Prostate gland (tissue), 2 donors: ENCODE data around the gene ZNF263.

Source experiments
- POLR2A ChIP-seq: fragments of 450-650 bp; IDR thresholded peaks from one replicate; pipeline ENCODE4 v1.6.1; 2016; ENCODE audit warnings: antibody characterized with exemption, mild to moderate bottlenecking
- POLR2AphosphoS5 ChIP-seq: sonication (generic); formaldehyde crosslinking; IDR thresholded peaks from one replicate; pipeline ENCODE4 v1.6.1; 2017; ENCODE audit warnings: antibody characterized with exemption
- TF ChIP-seq, protein P1 (sequence below), 4 experiments: fragments of 200-600 bp in 2 of 4; fragments of 450-650 bp in 2 of 4; sonication (generic) in 2 of 4; IDR thresholded peaks; 1 replicate in 3 of 4; 2 replicates in 1 of 4; pipeline ENCODE4 v1.5.1; 2016 to 2019; ENCODE audit warnings: antibody characterized with exemption in 4 of 4, mild to moderate bottlenecking in 2 of 4, moderate library complexity in 2 of 4

DNA sequence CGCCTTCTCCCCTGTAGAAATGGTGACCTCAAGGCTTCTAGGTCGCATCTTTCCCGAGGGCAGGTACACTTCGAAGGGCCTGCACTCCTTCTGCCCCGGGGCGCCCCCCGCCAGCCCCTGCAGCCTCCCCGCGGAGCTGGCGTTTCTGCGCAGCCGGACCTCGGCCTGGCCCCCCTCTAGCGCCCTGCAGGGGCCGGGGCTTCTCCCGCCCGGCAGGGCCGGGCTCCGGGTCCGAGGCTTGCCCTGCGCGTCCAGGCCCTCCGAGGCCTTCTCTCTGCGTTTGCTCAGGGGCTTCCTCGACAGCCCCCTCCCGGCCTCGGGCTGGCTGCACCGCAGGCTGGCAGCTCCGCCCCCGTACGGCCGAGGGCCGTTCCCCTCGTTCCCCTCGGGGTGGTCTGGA, 29.0 kb upstream of the ZNF263 start:
- TF ChIP-seq, protein P1, sequence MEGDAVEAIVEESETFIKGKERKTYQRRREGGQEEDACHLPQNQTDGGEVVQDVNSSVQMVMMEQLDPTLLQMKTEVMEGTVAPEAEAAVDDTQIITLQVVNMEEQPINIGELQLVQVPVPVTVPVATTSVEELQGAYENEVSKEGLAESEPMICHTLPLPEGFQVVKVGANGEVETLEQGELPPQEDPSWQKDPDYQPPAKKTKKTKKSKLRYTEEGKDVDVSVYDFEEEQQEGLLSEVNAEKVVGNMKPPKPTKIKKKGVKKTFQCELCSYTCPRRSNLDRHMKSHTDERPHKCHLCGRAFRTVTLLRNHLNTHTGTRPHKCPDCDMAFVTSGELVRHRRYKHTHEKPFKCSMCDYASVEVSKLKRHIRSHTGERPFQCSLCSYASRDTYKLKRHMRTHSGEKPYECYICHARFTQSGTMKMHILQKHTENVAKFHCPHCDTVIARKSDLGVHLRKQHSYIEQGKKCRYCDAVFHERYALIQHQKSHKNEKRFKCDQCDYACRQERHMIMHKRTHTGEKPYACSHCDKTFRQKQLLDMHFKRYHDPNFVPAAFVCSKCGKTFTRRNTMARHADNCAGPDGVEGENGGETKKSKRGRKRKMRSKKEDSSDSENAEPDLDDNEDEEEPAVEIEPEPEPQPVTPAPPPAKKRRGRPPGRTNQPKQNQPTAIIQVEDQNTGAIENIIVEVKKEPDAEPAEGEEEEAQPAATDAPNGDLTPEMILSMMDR (IDR thresholded peaks at IDR 0.05) = no peak
- TF ChIP-seq POLR2A (no peak), POLR2AphosphoS5 (no peak)
